ENCODE data around the gene CWC25.
A peak's percentile ranks its signal among the peaks of the same experiment; 100 is the strongest.

The CWC25 gene

GRCh38 chr17:38848557-38848891, 23.4 kb upstream of the CWC25 start:
- H3K36me3 ChIP-seq (replicated peaks): peaks cover 69% of the 10 kb centered on the region
- H3K27ac ChIP-seq: no peak overlapping the region
- no peaks in the 10 kb centered on the region for H3K27me3 ChIP-seq (replicated peaks)
- no peak overlapping the region for H3K4me3 ChIP-seq (ENCODE audit: low read depth, low read length)
- in situ Hi-C loops (cut with HindIII; ENCODE audit: low pct_ligation_motif_present, low sequenced_read_pairs): no loop called here
- TF ChIP-seq CTCF (IDR thresholded peaks at IDR 0.05; ENCODE audit: low read depth, low read length, missing control alignments): no peak
- no peak for DNase-seq

GRCh38 chr17:38844261-38844757, 19.2 kb upstream of the CWC25 start:
- H3K27me3 ChIP-seq (replicated peaks): no peaks in the 10 kb centered on the region
- no peak for DNase-seq
- no peak overlapping the region for H3K4me3 ChIP-seq (ENCODE audit: low read depth, low read length)
- in situ Hi-C loops (cut with HindIII; ENCODE audit: low pct_ligation_motif_present, low sequenced_read_pairs): no loop called here
- H3K27ac ChIP-seq: no peak overlapping the region
- H3K36me3 ChIP-seq (replicated peaks): peaks cover 34% of the 10 kb centered on the region
- no peak for TF ChIP-seq CTCF (IDR thresholded peaks at IDR 0.05; ENCODE audit: low read depth, low read length, missing control alignments)

- no peak for DNase-seq
- in situ Hi-C loops (cut with HindIII; ENCODE audit: low pct_ligation_motif_present, low sequenced_read_pairs): no loop called here
- Histone ChIP-seq H3K27me3 (replicated peaks) (no peaks in the 10 kb centered on the region), H3K27ac (peak overlapping the region; percentile 99), H3K36me3 (replicated peaks) (peaks cover 4% of the 10 kb centered on the region), H3K4me3 (ENCODE audit: low read depth, low read length) (peak overlapping the region; percentile 92)
- no peak for TF ChIP-seq CTCF (IDR thresholded peaks at IDR 0.05; ENCODE audit: low read depth, low read length, missing control alignments)
Observed at GRCh38 chr17:38825762-38826247, 684 bp upstream of the CWC25 start.

GRCh38 chr17:38815576-38816193, 9.4 kb downstream of the CWC25 start:
- Histone ChIP-seq H3K36me3 (replicated peaks) (peaks cover 41% of the 10 kb centered on the region), H3K4me3 (ENCODE audit: low read depth, low read length) (no peak overlapping the region), H3K27me3 (replicated peaks) (no peaks in the 10 kb centered on the region), H3K27ac (peak overlapping the region; percentile 48)
- in situ Hi-C loops (cut with HindIII; ENCODE audit: low pct_ligation_motif_present, low sequenced_read_pairs): no loop called here
- DNase-seq: peak; percentile 79
- peak; percentile 63 for TF ChIP-seq CTCF (IDR thresholded peaks at IDR 0.05; ENCODE audit: low read depth, low read length, missing control alignments)

GRCh38 chr17:38809828-38810227, 15.3 kb downstream of the CWC25 start:
- TF ChIP-seq CTCF (IDR thresholded peaks at IDR 0.05; ENCODE audit: low read depth, low read length, missing control alignments): no peak
- DNase-seq: no peak
- in situ Hi-C loops (cut with HindIII; ENCODE audit: low pct_ligation_motif_present, low sequenced_read_pairs): no loop called here
- no peak overlapping the region for H3K4me3 ChIP-seq (ENCODE audit: low read depth, low read length)
- peaks cover 52% of the 10 kb centered on the region for H3K36me3 ChIP-seq (replicated peaks)
- no peak overlapping the region for H3K27ac ChIP-seq
- H3K27me3 ChIP-seq (replicated peaks): no peaks in the 10 kb centered on the region
